Measurements from ENCODE around the gene STAB2.

DNA sequence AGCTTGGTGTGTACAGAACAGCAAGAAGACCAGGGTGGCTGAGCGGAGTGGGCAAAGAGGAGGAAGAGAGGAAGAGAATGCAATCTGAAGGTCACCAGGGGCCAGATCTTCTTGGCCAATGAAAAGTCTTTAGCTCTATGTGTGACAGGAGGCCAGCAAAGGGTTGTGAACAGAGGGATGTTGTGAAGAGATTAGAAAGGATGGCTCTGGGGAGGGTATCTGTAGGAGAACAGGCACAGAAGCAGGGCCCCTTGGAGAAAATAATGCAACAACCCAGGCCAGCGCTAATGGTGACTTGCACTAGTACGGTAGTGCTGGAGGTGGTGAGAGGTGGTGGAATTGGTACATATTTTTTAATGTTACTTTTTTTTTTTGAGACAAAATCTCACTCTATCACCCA lies 156.7 kb downstream of the STAB2 start:
- TF ChIP-seq CTCF (IDR thresholded peaks at IDR 0.05) = no peak
- TF ChIP-seq POLR2A (IDR thresholded peaks at IDR 0.05) = no peak

Data from heart left ventricle (tissue), 13 donors.